HepG2 (cell line): Measurements from ENCODE around the gene ARMC3. TPM values are rescaled to one million over a fixed set of nuclear protein-coding genes. Genes with fewer than 3 reads are reported as not detected.

Experiments
- ATAC-seq: fragments of 200-7000 bp; cut with Tn5 transposase; 3 replicates; pipeline ENCODE4 v1.9.1; 2020; ENCODE audit warnings: mild to moderate bottlenecking, moderate library complexity
- BruUV-seq: library from RNA; stranded (reverse); fragments of 400-500 nt; replicated peaks from 2 replicates; lab custom pipeline; 2021; lab: Mats Ljungman, UMichigan
- CTCF ChIA-PET: fragments of 300-600 bp; formaldehyde crosslinking; extraction: SDS; loops from one replicate; lab custom pipeline; 2021; ENCODE audit warnings: low total read pairs, inconsistent platforms, low intra/inter-chr PET ratio; lab: Yijun Ruan, JAX
- POLR2A ChIA-PET: fragments of 350-600 bp; sonication (Branson Sonifier 250); formaldehyde crosslinking; loops from one replicate; lab custom pipeline; 2020; ENCODE audit warnings: antibody characterized with exemption, inconsistent platforms; lab: Yijun Ruan, JAX
- DNase-seq: peaks from one replicate; pipeline ENCODE4 v3.0.0-alpha.2; 2015; ENCODE audit warnings: low spot score
- FAIRE-seq: peaks from 3 replicates; lab custom pipeline; 2011; peaks lifted over from hg19 to GRCh38; lab: Jason Lieb, UNC
- H2AFZ ChIP-seq: one replicate; pipeline ENCODE4 v1.6.1; 2011; ENCODE audit warnings: low read length, inconsistent platforms
- H3K27ac ChIP-seq: fragments of 300-600 bp; 3 replicates; pipeline ENCODE4 v1.8.0; 2011; ENCODE audit warnings: mixed run types, mild to moderate bottlenecking, mixed read lengths, low read length, inconsistent platforms; ENCODE audit not compliant: insufficient read depth; ENCODE audit errors: extremely low read length
- H3K27me3 ChIP-seq, 2 experiments: fragments of 200-600 bp in 1 of 2; 2 replicates in 1 of 2; 3 replicates in 1 of 2; pipeline versions ENCODE4 v1.6.0 to v1.8.0; 2011; ENCODE audit warnings: low read length in 2 of 2, mild to moderate bottlenecking in 2 of 2, moderate library complexity in 2 of 2, inconsistent platforms in 1 of 2; ENCODE audit not compliant: insufficient read depth in 2 of 2, control insufficient read depth in 1 of 2
- H3K36me3 ChIP-seq, 2 experiments: fragments of 200-600 bp in 1 of 2; replicated peaks in 1 of 2; 2 replicates in 1 of 2; 3 replicates in 1 of 2; pipeline versions ENCODE4 v1.5.1 to v1.8.0; 2011; ENCODE audit warnings: low read length in 2 of 2, inconsistent platforms in 1 of 2; ENCODE audit not compliant: insufficient read depth in 2 of 2, control insufficient read depth in 1 of 2
- H3K4me1 ChIP-seq: 2 replicates; pipeline ENCODE4 v1.5.1; 2012; ENCODE audit warnings: low read length, inconsistent platforms; ENCODE audit not compliant: insufficient read depth
- H3K4me2 ChIP-seq: 2 replicates; pipeline ENCODE4 v1.6.0; 2011; ENCODE audit warnings: low read depth, low read length, inconsistent platforms
- H3K4me3 ChIP-seq, 3 experiments: fragments of 200-600 bp in 1 of 3; sonication (generic), shearing (Covaris generic) in 1 of 3; replicated peaks in 1 of 3; 2 replicates each; pipeline ENCODE4 v1.5.1; 2011 to 2016; ENCODE audit warnings: low read length in 3 of 3, inconsistent platforms in 2 of 3, low read depth in 2 of 3, mild to moderate bottlenecking in 2 of 3, control low read depth in 1 of 3, mixed read lengths in 1 of 3; ENCODE audit not compliant: insufficient read depth in 1 of 3
- H3K79me2 ChIP-seq: one replicate; pipeline ENCODE4 v1.6.1; 2011; ENCODE audit warnings: low read length, inconsistent platforms; ENCODE audit not compliant: insufficient read depth
- H3K9ac ChIP-seq: 2 replicates; pipeline ENCODE4 v1.6.0; 2011; ENCODE audit warnings: mild to moderate bottlenecking, low read depth, low read length, inconsistent platforms; ENCODE audit not compliant: insufficient read depth
- H3K9me3 ChIP-seq: 2 replicates; pipeline ENCODE4 v1.5.1; 2012; ENCODE audit warnings: mild to moderate bottlenecking, low read length
- H4K20me1 ChIP-seq: 2 replicates; pipeline ENCODE4 v1.6.0; 2011; ENCODE audit warnings: inconsistent platforms, mild to moderate bottlenecking, low read length, moderate library complexity; ENCODE audit not compliant: insufficient read depth
- GMEB2 ChIP-seq: IDR thresholded peaks from 2 replicates; pipeline ENCODE4 v1.6.1; 2016; ENCODE audit warnings: missing biosample characterization, missing genetic modification reagents, low read depth
- LCORL ChIP-seq, 2 experiments: fragments of 450-650 bp in 1 of 2; sonication (generic) in 1 of 2; formaldehyde crosslinking in 1 of 2; IDR thresholded peaks; 2 replicates each; pipeline versions ENCODE4 v1.5.0 to v1.6.1; 2017 to 2020; ENCODE audit warnings: antibody characterized with exemption in 1 of 2, missing genetic modification reagents in 1 of 2
- NCOA5 ChIP-seq: sonication (generic); formaldehyde crosslinking; IDR thresholded peaks from 2 replicates; pipeline ENCODE4 v1.4.0; 2020; ENCODE audit warnings: missing genetic modification reagents
- SP1 ChIP-seq, 2 experiments: fragments of 450-650 bp in 1 of 2; sonication (generic) in 1 of 2; formaldehyde crosslinking in 1 of 2; IDR thresholded peaks; 2 replicates each; pipeline versions ENCODE4 v1.4.0 to v1.6.1; 2016 to 2020; ENCODE audit warnings: missing genetic modification reagents in 1 of 2
- ZBTB26 ChIP-seq: IDR thresholded peaks from 2 replicates; pipeline ENCODE4 v1.6.1; 2016; ENCODE audit warnings: missing compliant biosample characterization, missing genetic modification reagents, borderline replicate concordance
- ZNF121 ChIP-seq: sonication (generic); formaldehyde crosslinking; IDR thresholded peaks from 2 replicates; pipeline ENCODE4 v1.5.0; 2020; ENCODE audit warnings: mild to moderate bottlenecking, missing genetic modification reagents
- ZNF143 ChIP-seq: sonication (generic); formaldehyde crosslinking; IDR thresholded peaks from 2 replicates; pipeline ENCODE4 v1.4.0; 2020; ENCODE audit warnings: missing genetic modification reagents
- ZNF562 ChIP-seq: sonication (generic); formaldehyde crosslinking; IDR thresholded peaks from 2 replicates; pipeline ENCODE4 v1.8.0; 2022; ENCODE audit warnings: missing genetic modification reagents, borderline replicate concordance
- ZNF713 ChIP-seq: sonication (generic); formaldehyde crosslinking; IDR thresholded peaks from 2 replicates; pipeline ENCODE4 v1.4.0; 2020; ENCODE audit warnings: mild to moderate bottlenecking, missing genetic modification reagents
- WGBS: methylation state at CpG from one replicate; pipeline ENCODE4 v1.1.6; 2017; ENCODE audit warnings: low lambda C conversion rate; 5-methylcytosine and 5-hydroxymethylcytosine counted together
- in situ Hi-C: cut with HindIII; loops from 2 replicates; pipeline ENCODE4 v1.10.0; 2017; ENCODE audit warnings: low pct_unique_long_range_greater_than_20kb; ENCODE audit not compliant: extremely low pct_ligation_motif_present
- intact Hi-C: fragments of 100-400 bp; cut with micrococcal nuclease; formaldehyde crosslinking; loops from one replicate; pipeline ENCODE4 v1.10.0; 2022; ENCODE audit not compliant: unreplicated experiment
- polyA plus RNA-seq, 8 experiments: library from polyadenylated mRNA; depleted of rRNA in 3 of 8; stranded (reverse) in 7 of 8; unstranded in 1 of 8; fragments of >200 nt; fragmentation: Illumina TruSeq in 4 of 8; extraction: Trizol in 4 of 8; gene quantifications; 2 replicates each; pipeline versions ENCODE4 v1.2.1 to v1.2.3, GENCODE V29; 2011 to 2016; ENCODE audit warnings: low read depth in 4 of 8, missing spikeins in 1 of 8, mixed read lengths in 1 of 8; ENCODE audit not compliant: insufficient read depth in 1 of 8
- total RNA-seq, 5 experiments: library from RNA; depleted of rRNA; stranded (reverse); fragments of >200 nt; fragmentation: Illumina TruSeq; extraction: Trizol; gene quantifications; 2 replicates each; pipeline ENCODE4 v1.2.3, GENCODE V29; 2016; ENCODE audit warnings: low read depth in 1 of 5

Gene ARMC3
- total and polyA plus RNA-seq, 2 of the 13 experiments (the other 11 are each of a cell fraction or from before 2014, with no cell fraction given), result not detected

- no peak for TF ChIP-seq NCOA5 (CRISPR knock-in tag)
- no peak for TF ChIP-seq LCORL (IDR thresholded peaks at IDR 0.05)
- TF ChIP-seq LCORL (CRISPR knock-in tag; IDR thresholded peaks at IDR 0.05), result no peak
- no peak for TF ChIP-seq ZNF143
- no peak for TF ChIP-seq SP1 (IDR thresholded peaks at IDR 0.05)
- TF ChIP-seq SP1 (CRISPR knock-in tag; IDR thresholded peaks at IDR 0.05), result no peak
- no peak for TF ChIP-seq ZNF562 (CRISPR knock-in tag)
- TF ChIP-seq ZNF121, result no peak
- no peak for TF ChIP-seq ZBTB26 (CRISPR knock-in tag)
- TF ChIP-seq GMEB2 (CRISPR knock-in tag), result no peak
- no peak for TF ChIP-seq ZNF713 (CRISPR knock-in tag)
- POLR2A ChIA-PET, result no interaction called here
Measured at GRCh38 chr10:23058366-23058765, 130.5 kb downstream of the ARMC3 start.

More at GRCh38 chr10:23058366-23058765, 130.5 kb downstream of the ARMC3 start:
- FAIRE-seq, result no peak
- CTCF ChIA-PET, result no interaction called here
- no peak for DNase-seq
- H3K4me1 ChIP-seq, result no peaks in the 10 kb centered on the region
- peaks cover 0 to 1% of the 10 kb centered on the region in 2 experiments; a peak in 3 of 5 replicates for H3K27me3 ChIP-seq
- intact Hi-C loops, result no loop called here
- no peak for ATAC-seq
- H4K20me1 ChIP-seq, result no peaks in the 10 kb centered on the region
- no TSS peak for BruUV-seq
- no peak overlapping the region for H2AFZ ChIP-seq
- in situ Hi-C loops, result no loop called here
- H3K79me2 ChIP-seq, result no peaks in the 10 kb centered on the region
- under 1% methylated on average over 3 of the region's 3 CpGs for WGBS
- H3K27ac ChIP-seq, result no peak overlapping the region
- no peaks in the 10 kb centered on the region for H3K9me3 ChIP-seq
- no peak overlapping the region for H3K4me2 ChIP-seq
- no peaks in the 10 kb centered on the region for H3K36me3 ChIP-seq
- H3K4me3 ChIP-seq, result no peak overlapping the region
- H3K9ac ChIP-seq, result no peak overlapping the region
